Measurements from ENCODE around the gene OLFM2.
"Not testable (repeated sequence)": the region's sequence is repeated elsewhere in the genome, so short reads cannot be mapped to it uniquely, and the experiment has no call there.

Gene OLFM2

DNA sequence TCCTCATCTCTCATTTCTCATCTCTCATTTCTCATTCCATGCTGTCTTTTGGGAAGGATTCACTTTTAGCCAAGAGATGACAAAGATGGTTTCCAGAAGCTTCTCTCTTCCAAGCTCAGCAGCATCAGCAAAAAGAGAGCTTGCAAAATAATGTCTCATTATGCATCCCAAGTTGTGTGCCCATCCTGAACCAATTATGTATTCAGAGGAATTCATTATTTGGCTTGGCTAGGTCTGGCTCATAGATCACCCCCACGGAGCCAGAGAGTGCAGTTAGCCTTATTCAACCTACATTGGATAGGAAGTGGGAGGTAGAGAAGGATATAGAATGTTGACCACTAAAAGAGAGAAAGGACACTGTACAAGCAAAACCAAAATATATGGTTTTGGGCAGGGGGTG, 5.4 kb upstream of the OLFM2 start:
- no peak for DNase-seq

DNA sequence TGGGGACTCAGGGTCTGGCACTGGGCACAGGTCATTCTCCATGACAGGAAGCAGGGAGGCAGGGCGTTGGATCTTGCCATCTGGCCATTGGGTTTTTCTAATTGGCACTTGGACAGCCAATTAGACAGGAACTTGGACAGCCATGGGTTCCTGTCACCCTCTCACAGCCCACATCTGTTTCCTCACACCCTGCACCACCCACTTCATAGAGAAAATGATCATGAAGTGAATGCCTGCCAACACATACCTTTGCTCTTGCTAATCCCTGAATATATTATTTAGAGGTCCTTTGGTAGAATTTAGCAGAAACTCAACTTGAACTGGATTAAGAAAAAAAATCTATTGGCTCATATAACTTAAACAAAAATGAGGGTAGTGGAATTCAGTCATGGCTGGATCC, 4.9 kb upstream of the OLFM2 start:
- no peak for DNase-seq

DNA sequence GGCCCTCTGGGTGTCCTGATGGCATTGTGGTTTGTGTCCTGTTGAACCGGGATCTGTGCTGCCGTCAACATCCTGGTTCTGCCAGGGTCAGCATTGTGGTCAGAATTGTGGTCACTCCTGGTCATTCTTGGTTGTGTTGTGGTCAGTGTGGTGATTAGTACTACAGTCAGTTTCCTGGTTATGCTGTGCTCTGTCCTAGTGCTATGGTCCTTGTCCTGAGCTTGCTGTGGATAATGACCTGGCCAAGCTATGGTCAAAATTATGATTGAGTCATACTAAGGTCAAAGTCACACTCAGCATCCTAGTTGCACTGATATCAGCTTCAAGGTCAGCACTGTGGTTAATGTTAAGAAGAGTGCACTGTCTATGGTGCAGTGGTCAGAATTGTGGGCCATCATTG, 4.5 kb upstream of the OLFM2 start:
- no peak for DNase-seq

DNA sequence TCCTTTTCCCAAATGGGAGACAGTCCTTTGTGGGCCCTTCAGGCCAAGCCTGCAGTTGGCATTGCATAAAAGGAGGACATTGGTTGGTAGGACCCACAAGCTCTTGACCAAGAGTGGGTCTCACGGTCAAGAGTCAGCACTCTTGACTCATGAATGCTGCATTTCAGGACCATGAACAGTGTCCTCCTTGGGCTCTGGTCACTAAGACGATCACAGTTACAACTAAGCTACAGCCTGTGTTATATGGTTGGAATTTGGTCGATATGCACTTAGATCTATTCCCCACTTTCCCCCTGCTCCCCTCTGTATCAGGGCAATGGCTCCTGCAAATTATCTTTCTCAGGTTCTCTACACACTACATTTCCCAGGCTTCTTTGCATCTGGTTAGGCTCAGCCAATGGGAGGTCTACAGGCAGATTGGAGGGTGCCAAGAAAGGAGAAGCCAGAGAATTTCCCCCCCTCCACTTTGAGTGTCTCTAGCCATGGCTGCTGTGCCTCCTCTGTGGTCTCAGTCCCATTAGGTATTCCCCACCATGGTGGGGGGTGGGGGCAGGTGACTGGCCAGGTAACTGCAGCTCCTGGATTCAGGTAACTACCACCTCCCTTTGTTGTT, 3.1 kb upstream of the OLFM2 start:
- DNase-seq = no peak

DNA sequence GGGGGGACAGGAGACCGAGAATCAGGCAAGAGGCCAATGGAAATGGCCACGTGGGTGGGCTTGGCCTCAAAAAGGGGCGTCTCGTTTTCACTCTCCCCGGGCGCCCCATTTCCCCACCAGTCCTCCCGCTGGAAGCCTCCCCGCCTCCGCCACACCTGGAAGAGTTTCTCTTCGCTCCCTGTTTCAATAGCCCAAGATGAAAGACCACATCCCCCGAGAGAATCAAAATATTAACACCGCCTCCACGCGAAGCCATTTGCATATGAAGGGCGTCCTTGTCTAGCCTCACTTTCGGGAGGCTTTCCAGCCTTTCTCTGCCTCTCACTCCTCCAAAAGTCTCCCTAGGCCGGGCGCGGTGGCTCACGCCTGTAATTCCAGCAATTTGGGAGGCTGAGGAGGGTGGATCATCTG, 691 bp upstream of the OLFM2 start:
- DNase-seq = no peak

DNA sequence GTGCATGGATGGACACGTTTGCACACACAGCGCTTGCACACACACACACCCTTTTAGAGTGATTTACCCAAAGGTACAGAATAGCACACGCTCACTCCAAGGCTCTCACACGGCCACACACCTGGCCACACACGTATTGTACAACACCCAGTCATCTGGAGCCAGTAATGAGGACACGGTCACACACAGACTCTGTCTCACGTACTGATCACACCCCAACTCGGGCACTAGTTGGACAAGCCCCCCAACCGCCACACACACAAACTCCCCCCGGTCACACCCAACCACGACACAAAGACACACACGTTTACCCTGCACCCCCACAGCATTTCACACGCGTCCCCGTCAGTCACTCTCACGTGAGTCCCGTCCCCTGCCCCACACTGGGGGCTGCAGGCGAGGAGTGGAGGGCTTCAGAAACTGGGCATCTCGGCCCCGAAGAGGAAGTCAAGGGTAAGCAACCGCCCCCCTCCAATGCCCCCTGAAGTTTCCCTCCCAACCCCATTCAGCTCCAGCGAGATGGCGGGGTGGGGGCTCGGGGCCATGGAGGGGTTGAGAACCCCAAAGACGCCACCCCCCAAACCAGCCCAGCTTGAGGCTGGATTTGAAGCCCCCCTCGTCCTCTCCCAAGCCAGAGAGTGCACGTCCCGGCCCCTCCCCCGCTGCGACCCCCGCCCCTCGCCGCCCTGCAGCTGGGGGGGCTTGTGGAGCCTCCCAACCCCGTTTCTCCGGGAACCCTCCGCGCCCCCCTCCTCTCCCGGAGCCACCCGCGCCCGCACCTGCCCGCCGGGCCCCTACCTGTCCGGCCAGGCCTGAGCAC, 599 bp downstream of the OLFM2 start:
- DNase-seq = no peak

DNA sequence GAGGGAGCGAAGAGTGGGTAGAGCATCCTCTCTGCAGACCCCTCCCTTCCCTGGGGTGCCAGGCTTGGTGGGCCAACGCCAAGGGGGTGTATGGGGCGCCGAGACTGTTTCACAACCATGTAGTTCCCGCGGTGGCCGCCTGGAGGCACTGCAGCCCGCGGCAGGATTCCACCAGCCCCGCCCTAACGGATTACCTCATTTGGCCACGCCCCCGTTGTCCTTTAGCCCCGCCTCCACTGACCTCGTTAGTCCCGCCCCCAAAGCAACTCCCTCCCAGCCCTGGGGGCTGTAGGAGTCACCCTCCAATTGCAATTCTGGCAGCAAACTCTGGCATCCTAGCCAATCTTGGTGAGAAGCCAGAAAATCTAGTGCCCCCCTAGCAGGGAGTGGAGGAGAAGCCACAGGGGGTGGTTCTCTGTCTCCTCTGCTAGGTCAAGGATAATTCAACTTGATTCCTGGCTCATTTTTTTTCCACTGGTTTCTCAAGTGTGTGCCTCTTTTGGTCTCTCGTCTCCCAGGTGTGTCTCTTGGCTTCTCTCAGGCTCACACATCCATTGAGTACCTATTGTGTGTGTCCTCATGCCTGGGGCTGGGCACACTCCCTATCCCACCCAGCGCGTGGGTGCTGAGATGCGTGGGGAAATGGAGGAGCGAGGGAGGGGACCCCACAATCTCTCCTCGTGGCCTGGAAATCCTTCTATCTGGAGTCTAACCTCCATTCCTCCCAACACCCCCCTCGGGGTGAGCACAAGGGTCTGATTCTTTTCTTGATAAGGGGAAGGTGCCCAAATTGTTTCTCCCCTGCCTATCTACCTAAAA, 2.0 kb downstream of the OLFM2 start:
- DNase-seq = peak; percentile 75 to 84

DNA sequence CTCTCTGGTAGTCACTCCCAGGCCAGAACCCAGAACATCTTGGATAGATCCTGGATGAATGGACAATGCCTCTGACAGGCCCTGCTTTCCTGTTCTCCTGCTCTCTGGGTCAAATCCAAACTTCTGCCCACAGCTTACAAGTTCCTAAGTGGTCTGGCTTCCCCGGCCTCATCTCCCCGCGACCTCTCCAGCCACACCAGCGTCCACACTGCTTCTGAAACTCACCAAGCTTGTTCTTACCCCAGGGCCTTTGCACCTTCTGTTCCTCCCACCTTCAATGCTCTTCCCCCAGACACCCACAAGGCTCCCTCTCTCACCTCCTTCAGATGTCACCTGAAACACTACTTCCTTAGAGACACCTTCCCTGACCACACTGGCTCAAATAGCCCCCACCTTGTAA, 3.5 kb downstream of the OLFM2 start:
- no peak for DNase-seq

DNA sequence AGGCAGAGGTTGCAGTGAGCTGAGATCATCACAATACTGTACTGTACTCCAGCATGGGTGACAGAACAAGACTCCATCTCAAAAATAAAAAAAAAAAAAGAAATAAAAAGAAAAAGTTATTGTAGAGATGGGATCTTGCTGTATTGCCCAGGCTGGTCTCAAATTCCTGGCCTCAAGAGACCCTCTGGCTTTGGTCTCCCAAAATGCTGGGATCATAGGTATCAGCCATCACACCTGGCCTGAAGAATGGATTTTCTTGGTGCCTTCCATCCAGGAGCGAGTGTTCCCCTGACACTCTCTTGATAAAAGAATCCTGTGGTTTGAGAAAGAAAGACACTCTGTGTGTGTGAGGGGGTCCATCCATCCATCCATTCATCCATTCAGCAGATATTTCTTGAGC, 4.7 kb downstream of the OLFM2 start:
- DNase-seq = no peak

DNA sequence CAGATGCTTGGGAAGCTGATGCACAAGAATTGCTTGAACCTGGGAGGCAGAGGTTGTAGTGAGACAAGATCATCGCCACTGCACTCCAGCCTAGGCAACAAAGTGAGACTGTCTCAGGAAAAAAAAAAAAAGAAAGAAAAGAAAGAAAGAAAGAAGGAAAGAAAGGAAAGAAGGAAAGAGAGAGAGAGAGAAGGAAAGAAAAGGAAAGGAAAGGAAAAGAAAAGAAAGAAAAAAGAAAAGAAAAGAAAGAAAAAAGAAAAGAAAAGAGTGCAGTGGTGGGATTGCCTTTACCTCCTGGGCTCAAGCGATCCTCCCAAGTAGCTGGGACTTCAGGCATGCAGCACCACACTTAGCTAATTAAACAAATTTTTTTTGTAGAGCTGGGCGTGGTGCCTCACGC, 12.9 kb downstream of the OLFM2 start:
- DNase-seq = no peak

DNA sequence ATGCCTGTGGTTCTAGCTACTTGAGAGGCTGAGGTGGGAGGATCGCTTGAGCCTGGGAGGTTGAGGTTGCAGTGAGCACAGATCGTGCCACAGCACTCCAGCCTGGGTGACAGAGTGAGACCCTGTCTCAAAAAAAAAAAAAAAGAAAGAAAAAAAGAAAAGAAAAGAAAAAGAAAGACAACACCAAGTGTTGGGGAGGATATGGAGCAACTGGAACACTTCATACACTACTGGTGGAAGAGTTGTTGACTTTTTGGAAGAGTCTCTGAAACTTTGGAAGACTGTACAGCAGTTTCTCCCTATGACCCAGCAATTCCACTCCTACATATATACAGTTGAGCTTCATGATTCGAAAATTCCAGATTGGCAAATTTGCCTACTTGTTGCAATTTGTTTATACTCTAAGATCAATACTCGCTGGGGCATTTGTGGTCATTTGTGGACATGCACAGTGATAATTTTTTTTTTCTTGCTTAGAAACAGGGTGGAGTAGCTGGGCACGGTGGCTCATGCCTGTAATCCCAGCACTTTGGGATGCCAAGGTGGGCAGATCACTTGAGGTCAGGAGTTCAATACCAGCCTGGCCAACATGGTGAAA, 13.4 kb downstream of the OLFM2 start:
- not testable (repeated sequence) for DNase-seq

DNA sequence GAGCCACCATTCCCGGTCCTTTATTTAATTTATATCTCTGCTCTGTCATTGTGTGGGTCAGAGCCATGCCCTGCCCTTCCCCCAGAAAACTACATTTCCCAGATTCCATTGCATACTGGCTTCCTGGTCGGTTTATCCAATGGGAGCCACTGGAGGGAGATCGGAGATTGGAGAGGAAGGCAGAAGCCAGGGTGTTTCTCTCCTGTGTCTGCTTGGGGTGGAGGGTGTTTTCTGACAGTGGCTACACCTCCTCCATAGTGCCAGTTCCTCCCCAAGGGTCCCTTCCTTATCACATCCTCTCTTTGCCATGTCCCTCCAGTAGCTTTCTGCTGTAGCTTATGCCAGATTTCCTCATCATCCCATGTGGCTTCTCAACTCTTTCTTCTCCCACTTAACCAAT, 19.0 kb downstream of the OLFM2 start:
- DNase-seq = peak in 1 of 2 donors; percentile 14

DNA sequence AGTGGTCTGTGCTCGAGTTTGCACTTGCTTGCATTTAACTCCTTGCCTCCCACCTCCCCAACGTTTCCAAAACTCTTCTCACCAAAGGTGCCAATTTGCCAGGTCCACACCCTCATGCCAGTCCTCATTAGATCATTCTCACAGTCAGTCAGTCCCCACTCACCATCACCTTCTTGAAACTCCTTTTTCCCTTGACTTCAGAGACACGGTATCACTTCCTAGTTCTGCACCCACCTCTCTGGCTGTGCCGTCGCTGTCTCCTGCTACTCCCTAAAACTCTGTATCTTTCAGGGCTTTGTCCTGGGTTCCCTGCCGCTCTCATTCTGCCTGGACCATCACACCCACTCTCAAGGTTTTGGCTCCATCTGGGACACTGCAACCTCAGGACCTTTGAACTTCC, 19.6 kb downstream of the OLFM2 start:
- no peak for DNase-seq

DNA sequence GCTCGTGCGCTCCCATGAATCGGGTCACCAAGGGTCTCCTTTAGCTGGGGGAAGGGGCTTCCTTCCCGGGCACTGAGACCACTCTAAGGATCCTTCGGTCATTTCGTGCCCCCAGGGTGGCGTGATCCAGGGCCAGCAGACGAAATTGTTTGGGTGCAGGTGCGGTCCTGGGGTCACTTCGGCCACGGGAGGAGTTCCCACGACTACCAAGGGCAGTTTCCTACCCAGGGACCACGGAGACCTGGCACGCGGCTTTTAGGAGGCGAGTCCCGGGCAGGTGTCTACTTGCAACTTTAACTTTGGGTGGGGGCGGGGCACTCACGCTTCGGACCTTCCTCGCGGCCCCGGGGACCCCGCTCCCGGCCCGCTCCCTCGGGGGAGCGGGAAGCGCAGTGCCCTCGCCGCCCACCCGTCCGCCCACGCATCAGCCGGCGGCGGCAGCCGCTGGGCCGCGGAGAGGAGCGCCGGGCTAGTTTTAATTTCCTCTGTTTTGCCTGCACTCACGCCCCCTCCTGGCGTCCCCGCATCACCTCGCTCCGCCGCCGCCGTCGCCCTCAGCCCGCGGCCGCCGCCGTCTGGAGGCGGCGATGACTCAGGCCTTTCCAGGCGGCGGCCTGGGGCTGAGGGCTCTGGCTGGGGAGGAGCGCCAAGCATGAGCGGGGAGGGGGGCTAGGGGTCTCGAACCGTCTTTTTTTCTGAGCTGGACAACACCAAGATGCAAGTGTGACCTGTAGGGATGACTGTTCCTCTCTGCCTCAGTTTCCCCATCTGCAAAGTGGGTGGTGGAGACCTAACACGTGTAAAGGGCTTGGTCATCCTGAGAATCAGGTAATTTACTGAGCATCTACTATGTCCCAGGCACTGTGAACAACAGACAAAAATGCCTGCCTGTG, 21.8 kb downstream of the OLFM2 start:
- DNase-seq = peak; percentile 74 to 85

DNA sequence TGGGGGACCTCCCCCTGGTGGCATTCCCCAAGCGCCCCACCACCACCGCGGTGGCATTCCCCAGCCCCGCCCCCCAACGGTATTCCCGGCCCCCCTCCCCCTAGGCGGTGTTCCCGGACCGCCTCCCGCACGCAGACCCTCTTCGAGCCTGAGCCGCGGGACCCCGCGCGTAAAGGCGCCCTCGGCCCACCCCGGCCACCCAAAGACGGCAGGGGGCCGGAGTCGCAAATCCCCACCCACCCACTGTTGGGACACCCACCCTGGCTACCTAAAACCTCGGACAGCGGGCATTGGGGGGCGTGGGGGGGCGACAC, 22.4 kb downstream of the OLFM2 start:
- no peak for DNase-seq

DNA sequence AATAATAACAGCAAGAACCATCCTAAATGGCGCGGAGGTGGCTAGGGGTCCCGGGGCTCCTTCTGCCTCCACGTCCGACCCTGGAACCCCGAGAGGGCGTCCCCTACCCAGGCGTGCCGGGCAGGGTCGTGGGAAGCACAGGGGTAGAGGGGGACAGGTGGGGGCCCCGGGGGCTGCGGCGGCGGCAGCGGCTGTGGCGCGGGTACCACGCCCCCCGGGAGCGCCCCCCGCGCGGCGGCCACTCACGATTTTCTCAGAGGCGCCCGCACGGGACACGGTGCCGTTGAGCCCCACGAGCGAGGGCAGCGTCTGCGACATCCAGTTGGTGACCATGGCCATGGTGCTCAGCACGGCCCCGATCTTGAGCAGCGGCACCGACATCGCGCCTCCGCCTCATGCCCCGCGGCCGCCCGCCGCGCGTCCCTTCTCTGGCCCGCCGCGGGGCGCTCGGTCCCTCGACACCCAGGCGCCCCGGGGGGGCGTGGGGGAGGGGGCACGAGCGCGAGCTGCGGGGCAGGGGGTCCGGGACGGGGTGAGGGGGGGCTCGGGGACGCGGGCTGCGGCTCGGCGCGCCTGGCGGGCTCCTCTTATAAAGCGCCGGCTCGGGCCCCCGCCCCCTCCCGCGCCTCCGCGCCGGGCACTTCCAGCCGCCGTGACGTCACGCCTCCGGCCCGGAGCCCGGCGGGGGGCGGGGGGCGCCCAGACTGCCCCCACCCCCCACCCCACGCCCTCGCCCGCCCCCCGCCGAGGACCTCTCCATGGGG, 22.9 kb downstream of the OLFM2 start:
- peak in 1 of 2 donors; percentile 15 for DNase-seq

DNA sequence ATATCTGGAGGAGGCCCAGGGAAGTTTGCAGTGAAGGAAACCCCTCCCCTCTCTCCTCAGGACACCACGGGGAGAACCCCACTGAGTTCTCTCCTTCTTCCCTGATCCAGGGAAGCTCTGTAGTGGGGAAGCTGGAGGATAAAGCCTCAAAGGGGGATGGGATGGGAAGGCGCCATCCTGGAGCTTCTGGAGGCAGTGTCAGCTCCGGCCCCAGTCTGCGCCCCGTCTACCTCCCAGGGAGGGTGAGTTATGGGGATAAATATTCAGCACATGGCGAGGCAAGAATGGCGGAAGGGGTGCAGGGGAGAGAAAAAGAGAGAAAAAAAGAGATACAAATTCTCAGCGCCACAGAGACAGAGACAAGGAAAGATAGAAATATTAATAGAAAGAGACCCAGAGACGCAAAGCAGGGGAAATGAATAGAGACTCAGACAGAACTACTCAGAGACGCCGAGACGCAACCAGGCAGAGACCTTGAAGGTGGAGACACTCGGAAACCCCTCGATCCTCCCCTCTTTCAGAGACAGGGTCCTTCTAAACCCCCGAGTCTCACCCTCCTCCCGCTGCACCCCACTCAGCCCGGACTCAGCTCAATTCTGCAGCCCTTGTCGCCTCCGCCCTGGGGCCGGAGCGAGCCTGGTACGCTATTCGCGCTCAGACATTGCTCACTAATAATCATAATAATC, 23.6 kb downstream of the OLFM2 start:
- DNase-seq = no peak

DNA sequence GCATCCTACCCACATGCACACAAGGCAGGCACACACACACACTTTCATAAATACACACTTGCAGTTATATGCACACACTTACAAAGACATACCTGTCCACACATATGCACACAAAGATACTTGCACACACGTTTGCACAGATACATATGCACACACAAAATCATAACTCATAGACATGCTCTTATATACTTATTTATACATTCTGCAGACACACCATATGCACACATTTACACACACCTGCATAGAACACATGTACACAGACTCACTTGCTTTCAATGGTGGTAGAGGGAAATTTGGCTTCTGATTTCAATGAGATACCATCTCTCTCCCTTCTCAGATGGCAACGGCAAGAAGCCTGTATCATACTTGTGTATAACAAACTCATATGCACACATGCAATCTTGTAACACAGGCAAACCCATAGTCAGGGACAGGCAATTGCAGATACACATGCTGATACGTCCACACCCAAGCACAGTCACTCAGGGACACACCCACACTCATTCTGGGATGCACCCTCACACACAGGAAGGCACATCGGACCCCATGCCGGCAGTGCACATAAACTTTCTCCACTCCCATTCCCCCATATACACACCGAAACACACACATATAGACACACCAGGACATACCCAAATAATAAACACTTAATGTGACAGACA, 24.7 kb downstream of the OLFM2 start:
- no peak for DNase-seq

DNA sequence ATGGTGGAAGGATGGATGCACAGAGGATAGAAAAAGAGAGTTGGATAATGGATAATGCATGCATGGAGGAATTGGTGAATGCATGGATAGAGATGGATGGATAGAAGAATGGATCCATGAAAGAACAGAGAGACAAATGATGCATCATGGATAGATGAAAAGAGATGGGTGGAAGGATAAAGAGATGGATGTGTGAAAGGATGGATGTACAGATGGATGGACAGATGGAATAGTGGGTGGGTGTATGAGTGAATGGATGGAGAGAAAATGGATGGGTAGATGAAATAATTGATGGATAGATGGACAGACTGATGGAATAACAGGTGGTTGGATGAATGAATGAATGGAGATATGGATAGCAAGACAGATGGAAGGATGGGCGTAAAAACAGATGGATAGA, 25.7 kb downstream of the OLFM2 start:
- DNase-seq = no peak

DNA sequence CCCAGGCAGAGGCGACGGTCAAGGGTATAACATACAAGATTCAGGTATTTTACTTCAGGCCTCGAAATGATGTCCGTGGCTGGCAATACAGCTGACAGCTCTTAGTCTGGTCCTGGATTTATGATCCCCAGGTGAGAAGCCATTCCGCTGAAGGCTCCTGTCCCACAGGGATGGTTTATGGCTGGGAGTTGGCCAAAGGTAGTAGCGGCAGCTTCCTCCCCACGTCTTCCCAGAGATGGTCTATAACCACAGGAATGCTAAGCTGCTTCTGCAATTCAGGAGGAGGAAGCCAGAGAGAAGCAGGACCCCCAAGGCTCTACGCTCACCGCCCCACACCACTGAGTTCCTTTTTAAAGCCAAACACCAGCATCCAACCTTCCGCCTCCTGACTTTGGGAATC, 27.1 kb downstream of the OLFM2 start:
- DNase-seq = no peak

All from CD4-positive, alpha-beta T cell treated with Interferon alpha-2 for 1 hour (primary cell).